Nephron (organoid): Measurements from ENCODE around the gene SRSF8.
"Not testable (repeated sequence)": the region's sequence is repeated elsewhere in the genome, so short reads cannot be mapped to it uniquely, and the experiment has no call there.

Experiments used
- H3K27ac Mint-ChIP-seq, 3 experiments: 2 replicates each; pipeline ENCODE4 v1.8.0; 2020; ENCODE audit warnings: mixed read lengths in 3 of 3, mild to moderate bottlenecking in 2 of 3, moderate library complexity in 1 of 3
- H3K27me3 Mint-ChIP-seq: 2 replicates; pipeline ENCODE4 v1.8.0; 2021; ENCODE audit warnings: low read depth, mild to moderate bottlenecking, moderate library complexity, mixed read lengths
- H3K36me3 Mint-ChIP-seq: 2 replicates; pipeline ENCODE4 v1.8.0; 2020; ENCODE audit warnings: low read depth, mixed read lengths
- H3K4me1 Mint-ChIP-seq: 2 replicates; pipeline ENCODE4 v1.8.0; 2020; ENCODE audit warnings: mixed read lengths
- H3K4me3 Mint-ChIP-seq, 3 experiments: 2 replicates each; pipeline ENCODE4 v1.8.0; 2020; ENCODE audit warnings: mild to moderate bottlenecking in 3 of 3, mixed read lengths in 3 of 3, moderate library complexity in 2 of 3
- H3K9me3 Mint-ChIP-seq: 2 replicates; pipeline ENCODE4 v1.8.0; 2020; ENCODE audit warnings: mixed read lengths
- CTCF ChIP-seq, 3 experiments: fragments of 200-600 bp; sonication (generic); IDR thresholded peaks; one replicate each; pipeline ENCODE4 v1.5.0; 2021; ENCODE audit warnings: antibody characterized with exemption in 3 of 3; ENCODE audit not compliant: unreplicated experiment in 3 of 3

The SRSF8 gene

GRCh38 chr11:95066716-95067038, at the start of gene SRSF8:
Gene SRSF8 (plus strand): TSS chr11:95066919. CDS start chr11:95067227, 308 bp downstream.
- peaks cover 27% of the 10 kb centered on the region for H3K4me1 Mint-ChIP-seq
- no peaks in the 10 kb centered on the region for H3K27me3 Mint-ChIP-seq
- H3K36me3 Mint-ChIP-seq: peaks cover 11% of the 10 kb centered on the region
- no peaks in the 10 kb centered on the region for H3K9me3 Mint-ChIP-seq
- no peak for TF ChIP-seq CTCF (IDR thresholded peaks at IDR 0.05; ENCODE audit: unreplicated experiment in 3 of 3)
- peak within 1 kb of the TSS; percentile 99 to 100 (median 100) for H3K27ac Mint-ChIP-seq
- H3K4me3 Mint-ChIP-seq: peak within 1 kb of the TSS; percentile 95 to 99 (median 99)

- H3K27ac Mint-ChIP-seq, H3K4me3 Mint-ChIP-seq: not testable (repeated sequence)
Observed at GRCh38 chr11:95021468-95021867, 45.3 kb upstream of the SRSF8 start.

GRCh38 chr11:95024958-95025357, 41.8 kb upstream of the SRSF8 start, which contains the start of gene KDM4E:
Gene KDM4E (plus strand): TSS chr11:95025258. CDS start chr11:95025558, 300 bp downstream.
- Mint-ChIP-seq H3K4me1 (peaks cover 6% of the 10 kb centered on the region), H3K36me3 (no peaks in the 10 kb centered on the region), H3K4me3 (no peak within 1 kb of the TSS), H3K27ac (no peak within 1 kb of the TSS), H3K27me3 (peaks cover 10% of the 10 kb centered on the region), H3K9me3 (no peaks in the 10 kb centered on the region)
- no peak for TF ChIP-seq CTCF (IDR thresholded peaks at IDR 0.05; ENCODE audit: unreplicated experiment in 3 of 3)

More at GRCh38 chr11:95021468-95021867, 45.3 kb upstream of the SRSF8 start:
- not testable (repeated sequence) for H3K36me3 Mint-ChIP-seq, H3K9me3 Mint-ChIP-seq, H3K4me1 Mint-ChIP-seq, H3K27me3 Mint-ChIP-seq

GRCh38 chr11:95025594-95025993, 41.1 kb upstream of the SRSF8 start:
- not testable (repeated sequence) for H3K9me3 Mint-ChIP-seq, H3K4me1 Mint-ChIP-seq, H3K27ac Mint-ChIP-seq, H3K4me3 Mint-ChIP-seq, H3K36me3 Mint-ChIP-seq
- peaks cover 10% of the 10 kb centered on the region for H3K27me3 Mint-ChIP-seq

- no peak overlapping the region for H3K4me3 Mint-ChIP-seq
- TF ChIP-seq CTCF (IDR thresholded peaks at IDR 0.05; ENCODE audit: unreplicated experiment in 3 of 3): no peak
- peaks cover 6% of the 10 kb centered on the region for H3K4me1 Mint-ChIP-seq
- H3K36me3 Mint-ChIP-seq: no peaks in the 10 kb centered on the region
- H3K27ac Mint-ChIP-seq: no peak overlapping the region
- H3K27me3 Mint-ChIP-seq: peaks cover 10% of the 10 kb centered on the region
- H3K9me3 Mint-ChIP-seq: peaks cover 4% of the 10 kb centered on the region
Observed at GRCh38 chr11:95028357-95028756, 38.4 kb upstream of the SRSF8 start.

GRCh38 chr11:95033051-95033450, 33.7 kb upstream of the SRSF8 start:
- H3K4me1 Mint-ChIP-seq: peaks cover 6% of the 10 kb centered on the region
- H3K36me3 Mint-ChIP-seq: no peaks in the 10 kb centered on the region
- H3K27me3 Mint-ChIP-seq: no peaks in the 10 kb centered on the region
- H3K9me3 Mint-ChIP-seq: peaks cover 4% of the 10 kb centered on the region
- no peak overlapping the region for H3K4me3 Mint-ChIP-seq
- H3K27ac Mint-ChIP-seq: no peak overlapping the region
- no peak for TF ChIP-seq CTCF (IDR thresholded peaks at IDR 0.05; ENCODE audit: unreplicated experiment in 3 of 3)

GRCh38 chr11:95035316-95035715, 31.4 kb upstream of the SRSF8 start:
- H3K9me3 Mint-ChIP-seq: peaks cover 2% of the 10 kb centered on the region
- no peak overlapping the region for H3K4me3 Mint-ChIP-seq
- H3K27me3 Mint-ChIP-seq: no peaks in the 10 kb centered on the region
- no peaks in the 10 kb centered on the region for H3K4me1 Mint-ChIP-seq
- H3K36me3 Mint-ChIP-seq: no peaks in the 10 kb centered on the region
- TF ChIP-seq CTCF (IDR thresholded peaks at IDR 0.05; ENCODE audit: unreplicated experiment in 3 of 3): no peak
- H3K27ac Mint-ChIP-seq: no peak overlapping the region

- not testable (repeated sequence) for H3K27ac Mint-ChIP-seq, H3K9me3 Mint-ChIP-seq, H3K27me3 Mint-ChIP-seq, H3K4me1 Mint-ChIP-seq, H3K4me3 Mint-ChIP-seq, H3K36me3 Mint-ChIP-seq
Observed at GRCh38 chr11:95037356-95038035, 29.2 kb upstream of the SRSF8 start.
